Mucosa of stomach (tissue), 1 donor: ENCODE measurements around the gene LEMD2.

Experiments used
- H3K27me3 ChIP-seq: one replicate; pipeline ENCODE4 v1.7.0; 2013; ENCODE audit warnings: mild to moderate bottlenecking, low read length; ENCODE audit not compliant: control insufficient read depth, insufficient read depth
- H3K36me3 ChIP-seq: one replicate; pipeline ENCODE4 v1.7.0; 2013; ENCODE audit warnings: low read length; ENCODE audit not compliant: control insufficient read depth, insufficient read depth
- H3K4me1 ChIP-seq: one replicate; pipeline ENCODE4 v1.7.0; 2013; ENCODE audit warnings: mild to moderate bottlenecking, low read length; ENCODE audit not compliant: control insufficient read depth, insufficient read depth
- H3K4me3 ChIP-seq: one replicate; pipeline ENCODE4 v1.7.0; 2013; ENCODE audit warnings: low read length
- H3K9ac ChIP-seq: one replicate; pipeline ENCODE4 v1.7.0; 2013; ENCODE audit warnings: mild to moderate bottlenecking, low read length, moderate library complexity
- H3K9me3 ChIP-seq: one replicate; pipeline ENCODE4 v1.7.0; 2013; ENCODE audit warnings: mild to moderate bottlenecking, low read length, moderate library complexity; ENCODE audit not compliant: control insufficient read depth
- donor health status: Pancreatic carcinoma.

LEMD2 gene

DNA sequence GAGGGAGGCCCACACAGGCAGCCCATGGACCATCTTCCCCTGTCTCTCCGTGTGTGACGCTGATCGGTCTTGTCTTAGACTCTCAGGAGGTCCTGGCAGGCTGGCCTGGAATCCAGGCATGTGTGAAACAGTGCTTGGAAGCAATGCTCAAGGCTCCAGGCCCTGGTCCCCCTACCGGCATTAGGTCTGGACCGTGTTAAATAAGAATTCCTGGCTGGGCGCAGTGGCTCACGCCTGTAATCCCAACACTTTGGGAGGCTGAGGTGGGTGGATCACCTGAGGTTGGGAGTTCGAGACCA, 55.3 kb downstream of the LEMD2 start:
- no peak overlapping the region for H3K4me3 ChIP-seq
- no peaks in the 10 kb centered on the region for H3K36me3 ChIP-seq
- no peaks in the 10 kb centered on the region for H3K9me3 ChIP-seq
- H3K9ac ChIP-seq = no peak overlapping the region
- H3K27me3 ChIP-seq = no peaks in the 10 kb centered on the region
- no peaks in the 10 kb centered on the region for H3K4me1 ChIP-seq

DNA sequence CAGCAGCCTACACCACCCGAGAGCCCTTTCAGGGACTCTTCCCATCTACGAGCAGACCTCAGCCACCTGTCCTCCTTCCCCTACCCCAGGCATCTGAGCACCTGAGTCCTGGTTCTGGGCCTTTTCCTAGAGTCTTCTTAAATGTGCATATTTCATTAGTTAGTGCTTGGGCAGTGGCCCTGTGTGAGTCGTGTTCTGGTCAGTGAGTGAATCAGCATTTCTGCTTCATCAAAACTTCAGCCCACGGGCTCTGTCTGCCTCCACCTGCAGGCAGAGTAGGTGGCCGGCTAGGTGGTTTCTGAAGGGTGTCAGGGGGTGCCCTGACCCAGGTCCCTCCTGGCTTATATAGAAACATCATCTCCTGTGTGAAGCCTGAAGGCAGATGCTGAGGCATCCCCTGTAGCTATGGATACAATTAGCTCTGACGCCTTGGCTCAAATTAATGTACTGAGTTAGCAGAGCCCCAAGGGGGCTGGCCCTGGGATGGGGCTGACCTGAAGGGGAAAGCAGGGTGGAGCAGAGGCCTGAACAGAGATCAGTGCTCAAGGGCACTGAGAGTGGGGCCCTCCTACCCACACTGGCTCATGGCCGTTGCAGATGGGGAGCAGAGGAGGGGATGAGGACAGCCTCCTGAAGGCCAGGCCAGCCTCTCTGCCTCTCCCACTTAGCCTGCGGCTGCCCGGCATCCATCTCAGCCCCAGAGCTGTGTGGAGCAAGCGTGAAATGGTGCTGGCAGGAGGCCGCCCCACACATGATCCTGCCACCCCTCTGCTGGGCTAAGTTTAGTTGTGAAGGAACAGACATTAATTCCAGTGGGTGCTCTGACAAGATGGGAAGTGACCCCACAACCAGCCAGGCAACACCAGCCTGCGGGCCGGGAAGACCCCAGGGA, 55.9 kb downstream of the LEMD2 start:
- H3K9me3 ChIP-seq = no peaks in the 10 kb centered on the region
- H3K9ac ChIP-seq = no peak overlapping the region
- H3K36me3 ChIP-seq = no peaks in the 10 kb centered on the region
- H3K4me1 ChIP-seq = no peaks in the 10 kb centered on the region
- H3K4me3 ChIP-seq = no peak overlapping the region
- no peaks in the 10 kb centered on the region for H3K27me3 ChIP-seq

DNA sequence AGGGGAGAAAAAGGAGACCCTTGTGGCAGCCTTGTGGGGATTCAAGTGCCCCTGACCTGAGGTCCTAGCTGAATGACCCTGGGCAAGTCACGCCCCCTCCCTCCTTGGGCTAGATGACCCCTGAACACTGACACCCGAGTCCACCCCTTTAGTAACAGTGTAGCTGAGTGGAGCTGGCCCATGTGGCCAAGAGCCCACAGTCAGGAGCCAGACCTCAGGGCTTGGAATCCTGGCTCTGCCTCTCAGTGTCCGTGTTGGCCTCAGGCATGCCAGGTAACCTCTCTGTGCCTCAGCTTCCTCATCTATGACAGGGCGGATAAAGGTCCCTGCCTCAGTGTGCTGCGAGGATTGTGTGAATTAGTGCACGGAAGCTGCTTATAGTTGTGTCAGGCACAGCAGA, 56.5 kb downstream of the LEMD2 start:
- Histone ChIP-seq H3K27me3 (no peaks in the 10 kb centered on the region), H3K4me1 (no peaks in the 10 kb centered on the region), H3K36me3 (no peaks in the 10 kb centered on the region), H3K4me3 (no peak overlapping the region), H3K9ac (no peak overlapping the region), H3K9me3 (no peaks in the 10 kb centered on the region)

DNA sequence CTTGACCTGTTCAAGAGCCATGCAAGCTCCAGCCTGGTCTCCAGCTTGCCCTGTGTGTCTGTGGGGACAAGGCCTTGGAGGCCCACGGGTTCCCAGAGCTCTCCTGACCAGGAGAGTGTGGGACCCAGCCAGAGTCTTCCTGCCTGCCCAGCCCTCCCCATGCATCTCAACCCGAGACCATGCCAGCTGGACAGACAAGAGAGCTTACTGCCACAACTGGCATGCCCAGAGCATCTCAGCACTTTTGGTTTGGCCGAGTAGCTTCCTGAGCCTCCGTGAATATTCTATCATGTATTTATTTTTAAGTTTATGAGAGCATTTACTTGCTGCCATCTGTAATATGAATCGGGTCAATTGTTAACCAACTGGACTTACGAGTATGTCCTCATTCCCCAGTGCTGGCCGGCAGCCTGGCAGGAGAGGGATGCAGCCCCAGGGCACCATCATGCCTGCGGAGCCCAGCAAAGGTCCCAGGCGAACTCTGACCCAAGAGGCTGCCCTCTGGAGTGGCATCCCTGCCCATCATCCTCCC, 57.1 kb downstream of the LEMD2 start:
- Histone ChIP-seq H3K9ac (no peak overlapping the region), H3K4me3 (no peak overlapping the region), H3K36me3 (no peaks in the 10 kb centered on the region), H3K4me1 (no peaks in the 10 kb centered on the region), H3K9me3 (no peaks in the 10 kb centered on the region), H3K27me3 (no peaks in the 10 kb centered on the region)

DNA sequence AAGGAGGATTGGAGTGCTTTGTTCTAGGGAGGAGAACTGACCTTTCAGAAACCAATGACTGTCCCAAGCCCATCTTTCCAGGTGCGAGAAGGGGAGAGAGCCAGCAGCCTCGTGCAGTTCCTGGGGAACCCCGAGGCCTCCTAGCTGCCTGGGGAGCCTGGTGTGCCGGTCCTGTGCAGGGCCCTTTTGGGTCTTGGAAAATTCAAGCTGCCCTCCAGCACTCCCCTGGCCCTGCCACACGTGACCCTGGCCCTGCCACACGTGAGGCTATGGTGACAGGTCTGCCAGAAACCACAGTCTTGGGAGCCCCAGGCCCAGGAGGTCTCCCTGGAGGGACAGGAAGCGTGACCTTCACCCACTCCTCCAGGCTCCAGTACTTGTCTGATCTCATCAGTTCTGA, 57.9 kb downstream of the LEMD2 start:
- Histone ChIP-seq H3K4me1 (no peaks in the 10 kb centered on the region), H3K27me3 (no peaks in the 10 kb centered on the region), H3K9ac (no peak overlapping the region), H3K4me3 (no peak overlapping the region), H3K9me3 (no peaks in the 10 kb centered on the region), H3K36me3 (no peaks in the 10 kb centered on the region)

DNA sequence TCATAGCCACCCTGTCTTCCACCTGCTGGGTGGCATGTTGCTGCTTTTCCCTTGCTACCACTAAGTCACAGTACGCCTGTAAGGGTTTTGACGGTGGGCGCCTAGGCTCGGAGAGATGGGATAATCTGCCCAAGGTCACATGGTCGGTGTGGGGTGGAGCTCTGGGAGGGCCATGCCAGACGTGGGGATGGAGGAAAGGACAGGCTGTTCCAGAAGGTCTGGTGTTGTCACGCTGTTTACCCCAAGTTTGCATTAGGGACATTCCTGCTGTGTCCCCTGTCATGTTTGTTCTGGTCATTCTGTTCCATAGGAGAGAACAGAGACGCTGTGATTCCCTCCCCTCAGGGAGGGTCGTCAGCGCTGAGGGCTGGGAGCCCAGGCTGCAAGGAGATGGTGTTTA, 58.3 kb downstream of the LEMD2 start:
- Histone ChIP-seq H3K4me3 (no peak overlapping the region), H3K9me3 (no peaks in the 10 kb centered on the region)

DNA sequence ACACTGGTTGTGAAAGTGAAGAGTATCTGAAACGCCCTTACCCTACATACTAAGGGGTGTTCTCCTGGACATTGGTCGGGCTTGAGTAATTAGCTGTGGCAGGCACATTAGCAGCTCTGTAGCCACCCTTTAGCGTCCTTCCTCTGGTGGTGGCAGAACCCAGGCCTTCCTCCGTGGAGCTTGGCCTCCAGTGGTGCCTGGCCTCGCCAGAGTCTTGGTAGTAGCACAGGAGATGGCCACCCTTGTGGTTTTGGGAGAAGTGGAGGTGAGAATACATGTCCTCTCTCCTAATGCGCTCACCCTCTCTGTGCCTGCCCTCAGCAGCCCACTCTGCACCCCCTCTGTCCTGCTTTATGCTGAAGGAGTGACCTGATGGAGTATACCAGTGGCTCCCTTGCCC, 59.9 kb downstream of the LEMD2 start:
- Histone ChIP-seq H3K36me3 (no peaks in the 10 kb centered on the region), H3K4me1 (no peaks in the 10 kb centered on the region), H3K9me3 (no peaks in the 10 kb centered on the region), H3K4me3 (no peak overlapping the region), H3K9ac (no peak overlapping the region), H3K27me3 (no peaks in the 10 kb centered on the region)

More for the DNA sequence above, 58.3 kb downstream of the LEMD2 start:
- H3K4me1 ChIP-seq = no peaks in the 10 kb centered on the region
- H3K36me3 ChIP-seq = no peaks in the 10 kb centered on the region
- H3K9ac ChIP-seq = no peak overlapping the region
- H3K27me3 ChIP-seq = no peaks in the 10 kb centered on the region

DNA sequence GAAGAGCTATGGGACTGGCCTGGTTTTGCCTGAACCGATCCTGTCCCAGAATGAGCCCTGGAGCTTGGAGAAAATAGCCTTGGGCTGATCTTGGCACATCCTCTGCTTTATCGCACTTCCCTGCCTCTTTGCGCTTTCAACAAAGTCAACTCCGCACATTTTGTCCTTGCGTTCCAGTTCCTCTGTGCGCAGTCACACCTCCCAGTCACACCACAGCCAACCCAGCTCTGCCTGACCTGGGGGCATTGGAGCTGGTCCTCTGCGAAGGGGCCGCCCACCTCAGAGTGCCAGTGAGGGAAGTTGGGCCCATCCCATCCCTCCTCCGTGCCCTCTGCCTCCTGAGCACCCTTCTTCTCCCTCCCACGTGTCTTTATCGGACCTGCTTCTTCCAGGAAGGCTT, 60.5 kb downstream of the LEMD2 start:
- peaks cover 4% of the 10 kb centered on the region for H3K4me1 ChIP-seq
- H3K27me3 ChIP-seq = no peaks in the 10 kb centered on the region
- no peak overlapping the region for H3K9ac ChIP-seq
- H3K4me3 ChIP-seq = no peak overlapping the region
- no peaks in the 10 kb centered on the region for H3K9me3 ChIP-seq
- H3K36me3 ChIP-seq = no peaks in the 10 kb centered on the region

DNA sequence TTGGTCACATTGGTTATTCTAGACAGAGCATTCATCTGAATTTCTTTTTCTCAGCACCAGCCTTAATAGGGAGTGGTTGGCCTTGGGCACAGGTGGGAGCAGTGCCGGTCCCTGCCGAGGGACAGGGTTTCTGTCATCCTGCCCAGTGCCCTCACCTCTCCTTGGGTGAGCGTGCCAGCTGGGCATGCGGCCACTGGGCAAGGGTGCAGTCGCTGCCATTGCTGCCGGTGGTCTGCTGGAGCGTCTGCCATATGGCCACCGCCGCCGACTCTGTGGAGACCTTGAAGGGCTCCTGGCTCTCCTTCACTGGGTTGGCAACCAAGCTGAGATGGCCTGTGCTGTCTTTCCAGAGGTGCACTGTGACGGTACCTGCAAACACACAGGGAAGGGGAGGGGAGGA, 61.0 kb downstream of the LEMD2 start:
- peaks cover 9% of the 10 kb centered on the region for H3K4me1 ChIP-seq

DNA sequence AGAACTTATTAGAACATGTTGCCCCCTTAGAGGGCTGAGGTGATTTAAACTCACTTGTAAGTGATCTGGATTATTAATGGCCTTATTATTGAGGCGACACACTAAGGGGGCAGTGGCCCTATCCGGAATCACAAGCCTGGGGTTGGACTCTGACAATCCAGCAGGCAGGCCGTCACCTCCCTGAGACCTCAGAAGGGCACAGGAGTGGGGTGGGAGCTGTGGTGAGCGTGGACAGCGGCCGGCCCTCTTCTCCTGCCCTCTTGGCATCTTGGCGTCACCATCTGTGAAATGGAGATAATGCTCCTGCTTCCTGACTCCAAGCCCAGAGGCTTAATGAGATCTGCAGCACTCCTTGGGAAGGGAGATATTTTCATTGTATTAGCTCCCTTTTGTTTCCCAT, 61.8 kb downstream of the LEMD2 start:
- Histone ChIP-seq H3K36me3 (no peaks in the 10 kb centered on the region), H3K9me3 (no peaks in the 10 kb centered on the region), H3K4me3 (no peak overlapping the region), H3K4me1 (peaks cover 17% of the 10 kb centered on the region), H3K9ac (no peak overlapping the region), H3K27me3 (no peaks in the 10 kb centered on the region)

More for the DNA sequence above, 61.0 kb downstream of the LEMD2 start:
- Histone ChIP-seq H3K9ac (no peak overlapping the region), H3K9me3 (no peaks in the 10 kb centered on the region), H3K36me3 (no peaks in the 10 kb centered on the region), H3K27me3 (no peaks in the 10 kb centered on the region), H3K4me3 (no peak overlapping the region)

DNA sequence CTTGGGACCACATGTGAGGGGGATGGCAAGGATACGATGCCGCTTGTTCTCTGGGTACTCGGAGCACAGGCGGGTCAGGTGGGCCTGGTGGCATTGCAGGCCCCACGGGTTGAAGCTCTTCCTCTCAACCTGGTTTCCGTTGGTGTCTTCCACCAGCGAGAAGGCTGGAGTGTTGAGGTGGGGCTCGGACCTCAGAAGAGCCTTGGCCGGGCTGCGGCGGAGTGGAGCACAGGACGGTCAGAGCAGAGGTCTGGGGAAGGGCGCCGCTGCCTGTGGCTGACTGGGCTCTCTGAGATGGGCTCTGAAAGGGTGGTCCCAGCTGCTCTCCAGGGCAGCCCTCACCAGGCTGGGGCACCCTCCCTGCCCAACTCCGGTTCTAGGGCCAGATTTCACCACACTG, 62.2 kb downstream of the LEMD2 start:
- Histone ChIP-seq H3K4me1 (peaks cover 21% of the 10 kb centered on the region), H3K36me3 (no peaks in the 10 kb centered on the region), H3K4me3 (no peak overlapping the region), H3K27me3 (no peaks in the 10 kb centered on the region), H3K9me3 (no peaks in the 10 kb centered on the region), H3K9ac (no peak overlapping the region)

DNA sequence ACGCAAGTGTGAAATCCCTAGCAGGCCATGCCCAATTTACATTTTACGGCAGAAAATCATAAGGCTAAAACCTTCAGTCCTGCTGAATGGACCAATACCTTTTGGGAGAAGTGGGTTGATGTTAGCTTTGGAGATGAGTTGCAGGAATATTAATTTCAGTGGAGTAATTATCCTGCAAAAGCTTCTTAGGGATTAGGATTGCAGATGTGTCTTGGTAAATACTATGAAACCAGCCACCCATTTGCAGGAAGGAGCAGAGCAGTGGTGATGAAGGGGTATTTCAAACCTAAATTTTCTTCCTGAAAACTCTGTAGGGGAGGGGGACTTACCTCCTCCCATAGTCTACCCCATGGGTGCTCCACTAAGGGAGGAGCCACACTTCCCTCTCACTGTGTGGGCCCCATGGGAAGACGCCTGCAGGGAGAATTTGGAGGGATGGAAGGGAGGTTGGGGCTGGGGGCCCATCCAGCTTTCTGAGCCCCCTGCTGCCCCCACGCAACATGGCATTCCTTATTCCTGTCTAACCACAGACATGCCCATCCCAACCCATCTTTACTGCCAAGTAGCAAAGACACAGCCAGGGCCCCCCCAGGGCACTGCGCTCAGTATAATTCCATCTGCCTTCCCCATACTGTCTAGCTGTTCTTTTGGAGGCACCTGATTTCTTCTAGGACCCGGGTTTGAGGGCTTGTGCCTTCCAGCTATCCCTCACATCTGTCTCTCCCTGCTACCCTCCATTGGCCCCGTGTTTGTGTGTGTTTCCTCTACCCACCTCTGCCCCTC, 62.8 kb downstream of the LEMD2 start:
- Histone ChIP-seq H3K27me3 (no peaks in the 10 kb centered on the region), H3K9me3 (no peaks in the 10 kb centered on the region), H3K9ac (no peak overlapping the region), H3K36me3 (no peaks in the 10 kb centered on the region), H3K4me3 (no peak overlapping the region), H3K4me1 (peaks cover 27% of the 10 kb centered on the region)
